Stimulated activated naive CD8-positive, alpha-beta T cell treated with anti-CD3 and anti-CD28 coated beads, Interleukin-15, amount 100 ng/mL, for 72 hours (primary cell): ENCODE data around the gene ALK.

Source experiments
- ATAC-seq: fragments of 150-1000 bp; cut with Tn5 transposase; 2 replicates; pipeline ENCODE4 v1.10.0; 2021; ENCODE audit warnings: mild to moderate bottlenecking, moderate library complexity
- DNase-seq, 2 donors: peaks; one replicate each; pipeline ENCODE4 v3.0.0; 2021 to 2022
- H3K27ac Mint-ChIP-seq, 2 donors: one replicate each; pipeline ENCODE4 v1.8.0; 2022; ENCODE audit warnings: mild to moderate bottlenecking in 2 of 2, mixed read lengths in 2 of 2, moderate library complexity in 2 of 2
- H3K27me3 Mint-ChIP-seq: one replicate; pipeline ENCODE4 v1.8.0; 2022; ENCODE audit warnings: mixed read lengths
- H3K4me1 Mint-ChIP-seq: one replicate; pipeline ENCODE4 v1.8.0; 2022; ENCODE audit warnings: mild to moderate bottlenecking, mixed read lengths
- H3K4me3 Mint-ChIP-seq, 2 donors: one replicate each; pipeline ENCODE4 v1.8.0; 2022; ENCODE audit warnings: mild to moderate bottlenecking in 2 of 2, mixed read lengths in 2 of 2, moderate library complexity in 1 of 2
- H3K9me3 Mint-ChIP-seq, 2 donors: one replicate each; pipeline ENCODE4 v1.8.0; 2022; ENCODE audit warnings: mixed read lengths in 2 of 2

The ALK gene

GRCh38 chr2:29335396-29335795 is 586.0 kb downstream of the ALK start:
- no peaks in the 10 kb centered on the region for H3K4me1 Mint-ChIP-seq
- no peak overlapping the region for H3K27ac Mint-ChIP-seq
- DNase-seq (no peak), ATAC-seq (no peak)
- no peak overlapping the region for H3K4me3 Mint-ChIP-seq
- H3K9me3 Mint-ChIP-seq: no peaks in the 10 kb centered on the region
- H3K27me3 Mint-ChIP-seq: peaks cover 6% of the 10 kb centered on the region

- no peak overlapping the region for H3K4me3 Mint-ChIP-seq
- H3K9me3 Mint-ChIP-seq: no peaks in the 10 kb centered on the region
- DNase-seq (no peak), ATAC-seq (no peak)
- no peak overlapping the region for H3K27ac Mint-ChIP-seq
- peaks cover 6% of the 10 kb centered on the region for H3K27me3 Mint-ChIP-seq
- H3K4me1 Mint-ChIP-seq: no peaks in the 10 kb centered on the region
Observed at GRCh38 chr2:29334706-29335105, 586.7 kb downstream of the ALK start.

GRCh38 chr2:29332540-29332939 is 588.8 kb downstream of the ALK start:
- no peak for DNase-seq

GRCh38 chr2:29329899-29330298 is 591.5 kb downstream of the ALK start:
- Mint-ChIP-seq H3K4me1 (no peaks in the 10 kb centered on the region), H3K4me3 (no peak overlapping the region), H3K9me3 (no peaks in the 10 kb centered on the region), H3K27me3 (peaks cover 5% of the 10 kb centered on the region), H3K27ac (no peak overlapping the region)
- DNase-seq: no peak
- no peak for ATAC-seq

More at GRCh38 chr2:29332540-29332939, 588.8 kb downstream of the ALK start:
- Mint-ChIP-seq H3K4me3 (no peak overlapping the region), H3K9me3 (no peaks in the 10 kb centered on the region), H3K27me3 (peaks cover 6% of the 10 kb centered on the region), H3K4me1 (no peaks in the 10 kb centered on the region), H3K27ac (no peak overlapping the region)
- no peak for ATAC-seq

- Mint-ChIP-seq H3K4me3 (no peak overlapping the region), H3K27me3 (peaks cover 21% of the 10 kb centered on the region), H3K27ac (no peak overlapping the region), H3K4me1 (peaks cover 9% of the 10 kb centered on the region), H3K9me3 (no peaks in the 10 kb centered on the region)
- DNase-seq (no peak), ATAC-seq (no peak)
Observed at GRCh38 chr2:29326926-29327325, 594.5 kb downstream of the ALK start.

GRCh38 chr2:29325544-29325943 is 595.8 kb downstream of the ALK start:
- no peak overlapping the region for H3K4me3 Mint-ChIP-seq
- peaks cover 14% of the 10 kb centered on the region for H3K4me1 Mint-ChIP-seq
- no peak overlapping the region for H3K27ac Mint-ChIP-seq
- DNase-seq (no peak), ATAC-seq (peak; percentile 27)
- no peaks in the 10 kb centered on the region for H3K9me3 Mint-ChIP-seq
- peaks cover 33% of the 10 kb centered on the region for H3K27me3 Mint-ChIP-seq

- no peak for DNase-seq
- H3K27me3 Mint-ChIP-seq: peaks cover 49% of the 10 kb centered on the region
Observed at GRCh38 chr2:29323961-29324360, 597.4 kb downstream of the ALK start.

GRCh38 chr2:29323301-29323700 is 598.1 kb downstream of the ALK start:
- no peaks in the 10 kb centered on the region for H3K9me3 Mint-ChIP-seq
- ATAC-seq (no peak), DNase-seq (no peak)
- no peak overlapping the region for H3K4me3 Mint-ChIP-seq
- H3K27ac Mint-ChIP-seq: no peak overlapping the region
- peaks cover 14% of the 10 kb centered on the region for H3K4me1 Mint-ChIP-seq
- H3K27me3 Mint-ChIP-seq: peaks cover 56% of the 10 kb centered on the region

More at GRCh38 chr2:29323961-29324360, 597.4 kb downstream of the ALK start:
- ATAC-seq: no peak
- Mint-ChIP-seq H3K27ac (no peak overlapping the region), H3K9me3 (no peaks in the 10 kb centered on the region), H3K4me1 (peaks cover 14% of the 10 kb centered on the region), H3K4me3 (no peak overlapping the region)

- DNase-seq (peak in 1 of 2 donors; percentile 23), ATAC-seq (peak; percentile 79)
- Mint-ChIP-seq H3K4me3 (no peak overlapping the region), H3K4me1 (peaks cover 27% of the 10 kb centered on the region), H3K9me3 (no peaks in the 10 kb centered on the region), H3K27me3 (peaks cover 69% of the 10 kb centered on the region), H3K27ac (peak overlapping the region in 1 of 2 donors; percentile 89)
Observed at GRCh38 chr2:29322011-29322410, 599.4 kb downstream of the ALK start.

GRCh38 chr2:29317801-29318485 is 603.4 kb downstream of the ALK start:
- H3K9me3 Mint-ChIP-seq: no peaks in the 10 kb centered on the region
- H3K27me3 Mint-ChIP-seq: peaks cover 67% of the 10 kb centered on the region
- peaks cover 61% of the 10 kb centered on the region for H3K4me1 Mint-ChIP-seq
- ATAC-seq (no peak), DNase-seq (no peak)
- no peak overlapping the region for H3K4me3 Mint-ChIP-seq
- no peak overlapping the region for H3K27ac Mint-ChIP-seq

GRCh38 chr2:29317077-29317517 is 604.3 kb downstream of the ALK start:
- H3K4me1 Mint-ChIP-seq: peaks cover 54% of the 10 kb centered on the region
- DNase-seq: peak in 1 of 2 donors; percentile 7
- peaks cover 75% of the 10 kb centered on the region for H3K27me3 Mint-ChIP-seq
- H3K9me3 Mint-ChIP-seq: no peaks in the 10 kb centered on the region
- ATAC-seq: no peak
- no peak overlapping the region for H3K27ac Mint-ChIP-seq
- H3K4me3 Mint-ChIP-seq: no peak overlapping the region

- peak overlapping the region in 1 of 2 donors; percentile 86 for H3K27ac Mint-ChIP-seq
- H3K9me3 Mint-ChIP-seq: no peaks in the 10 kb centered on the region
- H3K4me1 Mint-ChIP-seq: peaks cover 55% of the 10 kb centered on the region
- H3K27me3 Mint-ChIP-seq: peaks cover 76% of the 10 kb centered on the region
- DNase-seq (peak; percentile 60 to 75), ATAC-seq (peak; percentile 91)
- H3K4me3 Mint-ChIP-seq: peak overlapping the region; percentile 53 to 82
Observed at GRCh38 chr2:29314816-29315571, 606.4 kb downstream of the ALK start.

GRCh38 chr2:29311458-29311857 is 609.9 kb downstream of the ALK start:
- Mint-ChIP-seq H3K27me3 (peaks cover 72% of the 10 kb centered on the region), H3K4me3 (no peak overlapping the region), H3K9me3 (no peaks in the 10 kb centered on the region), H3K4me1 (peaks cover 37% of the 10 kb centered on the region), H3K27ac (no peak overlapping the region)
- ATAC-seq: no peak
- DNase-seq: no peak

GRCh38 chr2:29310650-29311348 is 610.6 kb downstream of the ALK start:
- H3K4me3 Mint-ChIP-seq: no peak overlapping the region
- DNase-seq (no peak), ATAC-seq (no peak)
- no peak overlapping the region for H3K27ac Mint-ChIP-seq
- peaks cover 77% of the 10 kb centered on the region for H3K27me3 Mint-ChIP-seq
- H3K9me3 Mint-ChIP-seq: no peaks in the 10 kb centered on the region
- peaks cover 34% of the 10 kb centered on the region for H3K4me1 Mint-ChIP-seq

GRCh38 chr2:29309090-29310029 is 612.0 kb downstream of the ALK start:
- H3K9me3 Mint-ChIP-seq: no peaks in the 10 kb centered on the region

More at GRCh38 chr2:29309090-29310029, 612.0 kb downstream of the ALK start:
- DNase-seq (peak; percentile 46 to 49), ATAC-seq (peak; percentile 82)
- Mint-ChIP-seq H3K4me3 (no peak overlapping the region), H3K27ac (no peak overlapping the region), H3K4me1 (peaks cover 19% of the 10 kb centered on the region), H3K27me3 (peaks cover 77% of the 10 kb centered on the region)
